H1 (cell line): ENCODE measurements around the gene AVPI1. TPM values are rescaled to one million over a fixed set of nuclear protein-coding genes. Genes with fewer than 3 reads are reported as not detected.

Source experiments
- ATF2 ChIP-seq: IDR thresholded peaks from 2 replicates; pipeline ENCODE4 v1.6.1; 2012; ENCODE audit warnings: low read length, inconsistent platforms
- BACH1 ChIP-seq: IDR thresholded peaks from 2 replicates; pipeline ENCODE4 v1.6.1; 2012; ENCODE audit warnings: low read length, improper control_type of control experiment
- BCL11A ChIP-seq, 2 experiments: IDR thresholded peaks; one replicate each; pipeline ENCODE4 v1.6.1; 2011; ENCODE audit warnings: low read depth in 2 of 2, low read length in 2 of 2, mild to moderate bottlenecking in 2 of 2
- CHD2 ChIP-seq: IDR thresholded peaks from 2 replicates; pipeline ENCODE4 v1.6.1; 2012; ENCODE audit warnings: low read length, improper control_type of control experiment
- EP300 ChIP-seq, 2 experiments: IDR thresholded peaks; 1 replicate in 1 of 2; 2 replicates in 1 of 2; pipeline ENCODE4 v1.6.1; 2011 to 2012; ENCODE audit warnings: low read depth in 2 of 2, low read length in 2 of 2, mild to moderate bottlenecking in 2 of 2, borderline replicate concordance in 1 of 2, inconsistent platforms in 1 of 2, moderate library complexity in 1 of 2
- EZH2 ChIP-seq: fragments of 200-600 bp; sonication (generic); IDR thresholded peaks from 2 replicates; pipeline ENCODE4 v1.7.1; 2012; ENCODE audit warnings: low read depth, mild to moderate bottlenecking, moderate library complexity, low read length, inconsistent platforms; ENCODE audit not compliant: severe bottlenecking
- NANOG ChIP-seq: IDR thresholded peaks from 2 replicates; pipeline ENCODE4 v1.6.1; 2011; ENCODE audit warnings: low read length, low read depth, mild to moderate bottlenecking, inconsistent platforms; ENCODE audit not compliant: insufficient read depth, poor library complexity, severe bottlenecking
- SIRT6 ChIP-seq: IDR thresholded peaks from one replicate; pipeline ENCODE4 v1.7.1; 2012; ENCODE audit warnings: low read length, inconsistent platforms
- SUZ12 ChIP-seq: fragments of 200-600 bp; sonication (generic); IDR thresholded peaks from 2 replicates; pipeline ENCODE4 v1.6.1; 2012; ENCODE audit warnings: mild to moderate bottlenecking, inconsistent platforms, low read length, moderate library complexity, mixed read lengths
- TEAD4 ChIP-seq: IDR thresholded peaks from 2 replicates; pipeline ENCODE4 v1.6.1; 2012; ENCODE audit warnings: low read depth, low read length, inconsistent platforms, mixed read lengths
- USF2 ChIP-seq: IDR thresholded peaks from 2 replicates; pipeline ENCODE4 v1.6.1; 2011; ENCODE audit warnings: low read length, improper control_type of control experiment
- polyA plus RNA-seq, 7 experiments: library from polyadenylated mRNA; depleted of rRNA in 3 of 7; stranded (reverse) in 5 of 7; unstranded in 2 of 7; fragments of >200 nt in 5 of 7; fragments of 200-250 nt in 2 of 7; gene quantifications; 1 replicate in 5 of 7; 2 replicates in 1 of 7; 4 replicates in 1 of 7; pipeline versions ENCODE4 v1.2.1 to v1.2.3, GENCODE V29; 2011 to 2013; ENCODE audit warnings: missing spikeins in 2 of 7, mixed read lengths in 2 of 7
- total RNA-seq: library from RNA; stranded (reverse); fragmentation: NEBNext Ultra II Directional; extraction: Animal tissue kit (Norgen Biotek cat#: 25700); gene quantifications from 2 replicates; pipeline ENCODE4 v1.2.1, GENCODE V29; 2021

The AVPI1 gene
- total and polyA plus RNA-seq, 2 of the 8 experiments (the other 6 are each of a cell fraction or from before 2014, with no cell fraction given) = 9.0 to 13.5 TPM

- TF ChIP-seq ATF2 (no peak), EZH2 (no peak), BCL11A (IDR thresholded peaks at IDR 0.05; ENCODE audit: low read depth in 2 of 2, low read length in 2 of 2) (no peak), TEAD4 (no peak), BACH1 (no peak), EP300 (IDR thresholded peaks at IDR 0.05; ENCODE audit: borderline replicate concordance in 1 of 2, low read depth in 2 of 2, low read length in 2 of 2) (no peak), NANOG (no peak), CHD2 (no peak), USF2 (no peak), SIRT6 (no peak), SUZ12 (no peak)
Measured at GRCh38 chr10:97707134-97707861, 20.3 kb upstream of the AVPI1 start (continued).
